ENCODE results near the gene XRCC2. TPM values are rescaled to one million over a fixed set of nuclear protein-coding genes. Genes with fewer than 3 reads are reported as not detected.

Gene XRCC2
- total and polyA plus RNA-seq, 7 donors: 0.01 to 0.55 (median 0.16) TPM

DNA sequence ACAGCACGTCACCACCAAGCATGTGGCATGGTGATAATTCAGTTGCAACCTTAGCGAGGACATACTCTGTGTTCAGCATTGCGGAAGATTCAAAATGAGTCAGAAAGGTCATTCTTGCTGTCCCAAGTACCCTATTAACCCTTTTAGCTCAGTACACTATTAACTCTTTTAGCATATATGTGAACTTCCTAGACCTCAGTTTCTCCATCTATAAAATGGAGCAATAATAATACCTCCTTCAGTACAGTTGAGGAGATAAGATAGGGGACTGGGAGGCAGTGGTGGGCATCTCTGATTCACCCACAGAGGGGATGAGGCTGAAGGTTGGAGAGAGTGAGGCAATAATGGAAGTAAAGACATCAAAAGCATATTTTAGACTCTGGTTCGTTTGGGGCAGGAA lies 67.3 kb downstream of the XRCC2 start:
- no peak overlapping the region for H3K4me3 ChIP-seq
- intact Hi-C loops (cut with DNase I): no loop called here
- TF ChIP-seq, protein P1, sequence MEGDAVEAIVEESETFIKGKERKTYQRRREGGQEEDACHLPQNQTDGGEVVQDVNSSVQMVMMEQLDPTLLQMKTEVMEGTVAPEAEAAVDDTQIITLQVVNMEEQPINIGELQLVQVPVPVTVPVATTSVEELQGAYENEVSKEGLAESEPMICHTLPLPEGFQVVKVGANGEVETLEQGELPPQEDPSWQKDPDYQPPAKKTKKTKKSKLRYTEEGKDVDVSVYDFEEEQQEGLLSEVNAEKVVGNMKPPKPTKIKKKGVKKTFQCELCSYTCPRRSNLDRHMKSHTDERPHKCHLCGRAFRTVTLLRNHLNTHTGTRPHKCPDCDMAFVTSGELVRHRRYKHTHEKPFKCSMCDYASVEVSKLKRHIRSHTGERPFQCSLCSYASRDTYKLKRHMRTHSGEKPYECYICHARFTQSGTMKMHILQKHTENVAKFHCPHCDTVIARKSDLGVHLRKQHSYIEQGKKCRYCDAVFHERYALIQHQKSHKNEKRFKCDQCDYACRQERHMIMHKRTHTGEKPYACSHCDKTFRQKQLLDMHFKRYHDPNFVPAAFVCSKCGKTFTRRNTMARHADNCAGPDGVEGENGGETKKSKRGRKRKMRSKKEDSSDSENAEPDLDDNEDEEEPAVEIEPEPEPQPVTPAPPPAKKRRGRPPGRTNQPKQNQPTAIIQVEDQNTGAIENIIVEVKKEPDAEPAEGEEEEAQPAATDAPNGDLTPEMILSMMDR (IDR thresholded peaks at IDR 0.05): no peak

DNA sequence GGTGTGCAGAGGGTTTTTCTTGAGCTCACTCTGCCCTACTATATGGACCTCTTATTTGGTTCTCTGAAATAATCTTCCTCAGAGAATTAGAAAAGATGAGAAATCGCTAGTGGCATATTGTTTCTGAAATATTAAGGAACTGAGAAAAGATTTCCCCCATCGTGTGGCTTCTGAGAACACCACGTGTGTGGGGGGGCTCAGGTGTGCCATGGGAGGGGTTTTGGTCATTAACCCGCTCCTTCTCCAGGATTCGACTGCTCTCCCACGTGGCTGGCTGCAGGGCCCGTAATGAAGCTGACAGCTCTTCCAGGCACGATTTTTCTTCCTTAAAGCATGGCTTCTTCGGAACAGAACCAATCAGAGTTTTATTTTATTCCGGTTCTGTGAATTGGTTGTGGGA lies 67.7 kb downstream of the XRCC2 start:
- no peak for DNase-seq
- ATAC-seq: no peak

More for the DNA sequence above, 67.3 kb downstream of the XRCC2 start:
- H3K27ac ChIP-seq: no peak overlapping the region
- H3K9me3 ChIP-seq: no peaks in the 10 kb centered on the region
- ATAC-seq (no peak), DNase-seq (no peak)
- no peaks in the 10 kb centered on the region for H3K4me1 ChIP-seq
- no peaks in the 10 kb centered on the region for H3K36me3 ChIP-seq (ENCODE audit: insufficient read depth in 1 of 2, low read depth in 1 of 2)
- WGBS, 3 donors: 63 to 78% (median 72%) methylated on average over 4 of the region's 4 CpGs
- no peaks in the 10 kb centered on the region for H3K27me3 ChIP-seq (ENCODE audit: insufficient read depth in 3 of 3, low read length in 2 of 3)

DNA sequence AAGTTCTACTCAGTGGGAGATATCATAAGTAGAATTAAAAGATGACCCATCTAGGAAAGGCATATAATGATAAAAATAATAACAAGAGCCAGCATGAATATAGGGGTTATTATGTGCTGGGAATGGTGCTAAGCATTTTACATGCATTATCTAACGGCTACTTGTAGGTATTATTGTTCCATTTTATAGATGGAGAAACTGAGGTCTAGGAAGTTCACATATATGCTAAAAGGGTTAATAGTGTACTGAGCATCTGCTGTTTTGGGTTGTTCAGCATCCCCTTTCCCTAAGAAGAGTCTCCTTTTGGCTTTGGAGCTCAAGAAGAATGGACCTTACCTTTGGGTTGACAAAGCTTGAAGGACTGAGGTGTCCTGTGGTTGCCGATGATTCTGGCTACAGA lies 68.9 kb downstream of the XRCC2 start:
- H3K27me3 ChIP-seq (ENCODE audit: insufficient read depth in 3 of 3, low read length in 2 of 3): no peaks in the 10 kb centered on the region
- intact Hi-C loops (cut with DNase I): no loop called here
- WGBS, 3 donors: 66 to 90% (median 82%) methylated on average over 2 of the region's 2 CpGs
- no peaks in the 10 kb centered on the region for H3K36me3 ChIP-seq (ENCODE audit: insufficient read depth in 1 of 2, low read depth in 1 of 2)
- ATAC-seq (no peak), DNase-seq (no peak)
- no peak overlapping the region for H3K27ac ChIP-seq
- H3K4me1 ChIP-seq: no peaks in the 10 kb centered on the region
- H3K9me3 ChIP-seq: no peaks in the 10 kb centered on the region
- H3K4me3 ChIP-seq: no peak overlapping the region
- TF ChIP-seq, protein P1 (IDR thresholded peaks at IDR 0.05): no peak

More for the DNA sequence above, 67.7 kb downstream of the XRCC2 start:
- H3K27me3 ChIP-seq (ENCODE audit: insufficient read depth in 3 of 3, low read length in 2 of 3): no peaks in the 10 kb centered on the region
- H3K9me3 ChIP-seq: no peaks in the 10 kb centered on the region
- H3K27ac ChIP-seq: no peak overlapping the region
- no peak overlapping the region for H3K4me3 ChIP-seq
- H3K36me3 ChIP-seq (ENCODE audit: insufficient read depth in 1 of 2, low read depth in 1 of 2): no peaks in the 10 kb centered on the region
- no peaks in the 10 kb centered on the region for H3K4me1 ChIP-seq
- TF ChIP-seq, protein P1 (IDR thresholded peaks at IDR 0.05): no peak
- intact Hi-C loops (cut with DNase I): no loop called here
- WGBS, 3 donors: 58 to 65% (median 64%) methylated on average over 10 of the region's 10 CpGs

DNA sequence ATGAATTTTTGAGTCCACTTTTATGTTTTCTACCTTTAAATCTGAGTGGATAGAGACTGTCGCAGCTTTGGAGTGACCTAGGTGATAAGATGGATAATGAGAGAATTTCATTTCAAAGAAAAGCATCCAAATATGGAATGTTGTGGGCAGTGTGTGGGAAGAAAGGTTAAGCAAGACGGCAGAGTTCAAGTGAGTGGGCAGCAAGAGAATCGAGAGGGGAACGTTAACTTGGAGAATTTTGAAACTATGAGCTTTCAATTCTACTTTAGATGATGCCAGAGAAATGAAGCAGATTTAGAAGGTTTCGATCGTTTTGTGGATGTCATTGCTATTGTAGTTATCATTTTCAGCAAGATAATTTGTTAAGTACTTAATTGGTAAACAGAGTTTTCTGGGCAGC lies 73.0 kb downstream of the XRCC2 start:
- Histone ChIP-seq H3K4me1 (no peaks in the 10 kb centered on the region), H3K27ac (no peak overlapping the region), H3K36me3 (ENCODE audit: insufficient read depth in 1 of 2, low read depth in 1 of 2) (no peaks in the 10 kb centered on the region), H3K27me3 (ENCODE audit: insufficient read depth in 3 of 3, low read length in 2 of 3) (no peaks in the 10 kb centered on the region), H3K4me3 (no peak overlapping the region), H3K9me3 (no peaks in the 10 kb centered on the region)
- intact Hi-C loops (cut with DNase I): no loop called here
- TF ChIP-seq, protein P1 (IDR thresholded peaks at IDR 0.05): no peak
- no peak for ATAC-seq
- DNase-seq: no peak
- 51 to 57% (median 55%) methylated on average over 6 of the region's 6 CpGs for WGBS, 3 donors

DNA sequence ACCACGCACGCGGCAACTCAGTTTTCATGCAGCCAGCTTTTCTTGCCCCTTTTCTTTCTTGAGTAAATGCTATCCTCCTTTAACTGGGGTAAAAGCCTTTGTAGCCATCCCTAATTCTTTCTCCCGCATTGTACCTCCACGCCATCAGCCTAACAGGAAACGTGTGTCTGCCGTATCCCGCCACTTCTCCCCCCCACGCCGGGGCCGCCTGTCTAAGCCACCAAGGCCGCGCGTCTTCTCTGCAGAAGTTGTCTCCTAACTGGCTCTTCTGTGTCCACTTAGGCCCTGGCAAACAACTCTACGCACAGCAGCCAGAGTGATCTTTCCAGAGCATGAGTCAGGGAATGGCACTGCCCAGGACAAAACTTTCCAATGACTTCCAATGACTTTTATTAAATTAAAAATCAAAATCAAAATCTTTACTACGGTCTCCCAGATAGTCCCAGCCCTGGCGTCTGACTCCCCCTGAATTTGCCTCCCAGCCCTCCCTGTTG lies 74.6 kb downstream of the XRCC2 start:
- Histone ChIP-seq H3K9me3 (no peaks in the 10 kb centered on the region), H3K27ac (no peak overlapping the region), H3K4me1 (no peaks in the 10 kb centered on the region), H3K27me3 (ENCODE audit: insufficient read depth in 3 of 3, low read length in 2 of 3) (no peaks in the 10 kb centered on the region), H3K36me3 (ENCODE audit: insufficient read depth in 1 of 2, low read depth in 1 of 2) (no peaks in the 10 kb centered on the region), H3K4me3 (no peak overlapping the region)
- TF ChIP-seq, protein P1 (IDR thresholded peaks at IDR 0.05): no peak
- DNase-seq (no peak), ATAC-seq (no peak)
- 83 to 91% (median 89%) methylated on average over 17 of the region's 17 CpGs for WGBS, 3 donors
- intact Hi-C loops (cut with DNase I): no loop called here
